Measurements from ENCODE around the gene CDT1.

DNA sequence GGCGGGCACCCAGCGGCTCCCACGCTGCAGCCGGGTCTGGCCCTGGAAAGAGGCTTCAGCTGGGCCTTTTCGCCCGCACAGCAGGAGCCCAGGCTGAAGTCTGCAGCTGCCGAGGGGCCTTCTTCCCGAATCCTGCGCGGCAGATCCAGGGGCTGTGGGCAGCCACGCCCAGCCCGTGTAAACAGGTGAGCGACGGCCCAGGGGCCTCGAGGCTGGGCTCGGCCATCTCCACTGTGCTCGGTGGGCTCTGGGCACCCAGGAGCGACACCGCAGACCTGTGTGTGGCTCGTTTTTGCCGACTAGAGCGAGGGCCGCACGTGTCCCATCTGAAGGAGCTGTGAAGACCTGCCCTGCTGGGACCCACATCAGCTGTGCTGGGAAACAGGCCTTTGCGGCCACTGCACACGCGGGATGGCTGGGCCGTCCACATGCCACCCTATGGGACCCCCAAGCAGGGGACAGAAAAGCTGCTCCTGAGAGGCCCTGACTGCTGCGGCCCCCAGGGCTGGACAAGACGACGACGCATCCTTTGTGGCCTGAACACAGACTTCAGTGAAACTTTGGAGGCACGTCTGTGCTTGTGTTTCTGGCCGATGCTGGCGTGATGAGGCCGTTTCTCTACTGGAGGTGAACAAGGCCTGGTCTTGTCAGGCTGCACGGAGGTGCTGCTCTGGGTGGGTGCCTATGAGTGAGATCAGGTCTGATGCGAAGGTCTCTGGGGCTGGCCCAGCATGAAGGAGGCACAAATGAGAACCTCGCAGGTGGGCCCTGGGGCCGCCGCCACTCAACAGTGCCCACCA, 13.3 kb downstream of the CDT1 start:
- TF ChIP-seq RELA (IDR thresholded peaks at IDR 0.05; ENCODE audit: borderline replicate concordance, partially characterized antibody) (no peak), HDAC2 (IDR thresholded peaks at IDR 0.05) (no peak), POLR2AphosphoS5 (IDR thresholded peaks at IDR 0.05; ENCODE audit: low read length) (no peak), ZNF274 (IDR thresholded peaks at IDR 0.05; ENCODE audit: insufficient read depth, insufficient read length) (no peak), NR2C2 (IDR thresholded peaks at IDR 0.05; ENCODE audit: borderline replicate concordance, control insufficient read depth, insufficient read length, low read depth) (no peak)
- TF ChIP-seq, protein P1, sequence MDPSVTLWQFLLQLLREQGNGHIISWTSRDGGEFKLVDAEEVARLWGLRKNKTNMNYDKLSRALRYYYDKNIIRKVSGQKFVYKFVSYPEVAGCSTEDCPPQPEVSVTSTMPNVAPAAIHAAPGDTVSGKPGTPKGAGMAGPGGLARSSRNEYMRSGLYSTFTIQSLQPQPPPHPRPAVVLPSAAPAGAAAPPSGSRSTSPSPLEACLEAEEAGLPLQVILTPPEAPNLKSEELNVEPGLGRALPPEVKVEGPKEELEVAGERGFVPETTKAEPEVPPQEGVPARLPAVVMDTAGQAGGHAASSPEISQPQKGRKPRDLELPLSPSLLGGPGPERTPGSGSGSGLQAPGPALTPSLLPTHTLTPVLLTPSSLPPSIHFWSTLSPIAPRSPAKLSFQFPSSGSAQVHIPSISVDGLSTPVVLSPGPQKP (IDR thresholded peaks at IDR 0.05; ENCODE audit: low read depth, low read length) = no peak
- TF ChIP-seq, protein P2, sequence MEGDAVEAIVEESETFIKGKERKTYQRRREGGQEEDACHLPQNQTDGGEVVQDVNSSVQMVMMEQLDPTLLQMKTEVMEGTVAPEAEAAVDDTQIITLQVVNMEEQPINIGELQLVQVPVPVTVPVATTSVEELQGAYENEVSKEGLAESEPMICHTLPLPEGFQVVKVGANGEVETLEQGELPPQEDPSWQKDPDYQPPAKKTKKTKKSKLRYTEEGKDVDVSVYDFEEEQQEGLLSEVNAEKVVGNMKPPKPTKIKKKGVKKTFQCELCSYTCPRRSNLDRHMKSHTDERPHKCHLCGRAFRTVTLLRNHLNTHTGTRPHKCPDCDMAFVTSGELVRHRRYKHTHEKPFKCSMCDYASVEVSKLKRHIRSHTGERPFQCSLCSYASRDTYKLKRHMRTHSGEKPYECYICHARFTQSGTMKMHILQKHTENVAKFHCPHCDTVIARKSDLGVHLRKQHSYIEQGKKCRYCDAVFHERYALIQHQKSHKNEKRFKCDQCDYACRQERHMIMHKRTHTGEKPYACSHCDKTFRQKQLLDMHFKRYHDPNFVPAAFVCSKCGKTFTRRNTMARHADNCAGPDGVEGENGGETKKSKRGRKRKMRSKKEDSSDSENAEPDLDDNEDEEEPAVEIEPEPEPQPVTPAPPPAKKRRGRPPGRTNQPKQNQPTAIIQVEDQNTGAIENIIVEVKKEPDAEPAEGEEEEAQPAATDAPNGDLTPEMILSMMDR (IDR thresholded peaks at IDR 0.05 in 2 of 3, conservative IDR thresholded peaks at IDR 0.05 in 1 of 3; ENCODE audit: control insufficient read depth in 2 of 3, extremely low read depth in 1 of 3, insufficient read depth in 1 of 3, low read depth in 3 of 3, low read length in 3 of 3) = no peak
